ENCODE data around the gene GBP4. TPM values are rescaled to one million over a fixed set of nuclear protein-coding genes. Genes with fewer than 3 reads are reported as not detected.
A peak's percentile ranks its signal among the peaks of the same experiment; 100 is the strongest.

The GBP4 gene
- total and polyA plus RNA-seq, 9 of the 15 experiments (the other 6 are each of a cell fraction or from before 2014, with no cell fraction given) = 0.04 to 0.40 (median 0.11) TPM

DNA sequence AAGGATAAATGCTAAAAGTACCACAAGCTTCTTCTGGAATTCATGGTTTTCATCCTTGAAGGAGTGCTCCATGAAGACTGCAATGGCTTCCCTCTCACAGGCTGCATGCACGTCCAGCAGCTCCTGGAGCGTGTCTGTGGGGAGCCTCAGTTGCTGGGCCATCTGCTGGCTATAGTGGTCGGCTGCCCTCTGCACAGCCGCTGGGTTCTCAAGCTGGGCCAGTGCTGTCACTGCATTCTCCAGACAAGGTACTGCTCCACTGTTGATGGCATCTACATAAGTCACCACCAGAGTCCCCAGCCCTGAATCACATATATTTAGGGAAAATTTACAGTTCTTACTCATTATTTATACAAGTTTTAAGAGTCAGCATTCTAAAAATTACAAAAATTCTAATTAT is 8.7 kb downstream of the GBP4 start (continued):
- TF ChIP-seq ZNF324 (CRISPR knock-in tag; IDR thresholded peaks at IDR 0.05) (no peak), ZBTB8A (IDR thresholded peaks at IDR 0.05; ENCODE audit: partially characterized antibody) (no peak), HDAC3 (IDR thresholded peaks at IDR 0.05; ENCODE audit: borderline replicate concordance, partially characterized antibody) (no peak)

DNA sequence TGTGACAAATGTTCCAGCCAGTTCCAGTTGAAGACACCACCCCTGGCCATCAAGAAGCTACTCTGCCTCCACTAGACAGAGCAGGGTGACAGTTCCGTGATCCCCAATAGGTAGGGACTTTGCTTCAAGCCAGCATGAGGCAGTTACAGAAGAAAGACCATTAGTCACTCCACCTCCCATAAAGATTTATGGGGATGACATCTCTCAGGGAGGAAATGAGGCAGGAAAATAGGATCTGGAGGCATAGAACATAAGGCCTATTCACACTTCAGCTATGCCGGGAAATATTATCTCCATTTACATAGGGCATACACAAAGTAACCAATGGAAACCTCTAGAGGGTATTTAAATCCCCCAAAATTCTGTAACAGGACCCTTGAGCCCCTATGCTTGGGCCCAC is 19.4 kb downstream of the GBP4 start:
- no peak overlapping the region for H3K27ac ChIP-seq (ENCODE audit: extremely low read depth, low read depth, low read length)
- no peak overlapping the region for H3K4me3 ChIP-seq
- no peak overlapping the region for H2AFZ ChIP-seq (ENCODE audit: low read depth, low read length)
- ChIA-PET CTCF (ENCODE audit: low intra/inter-chr PET ratio) (no interaction called here), POLR2A (no interaction called here)
- in situ Hi-C loops (cut with MboI) = no loop called here
- FAIRE-seq (no peak), ATAC-seq (no peak), DNase-seq (ENCODE audit: extremely low read depth in 1 of 4, low spot score in 3 of 4) (no peak)
- H3K4me1 ChIP-seq (replicated peaks in 1 of 2; ENCODE audit: control insufficient read depth in 2 of 2, insufficient read depth in 2 of 2, low read length in 2 of 2) = no peaks in the 10 kb centered on the region
- no peaks in the 10 kb centered on the region for H3K27me3 ChIP-seq (ENCODE audit: control insufficient read depth in 2 of 2, insufficient read depth in 2 of 2, low read length in 2 of 2)
- no peaks in the 10 kb centered on the region for H3K9me3 ChIP-seq (replicated peaks; ENCODE audit: control insufficient read depth, insufficient read depth, low read depth, low read length)
- no TSS peak for BruUV-seq (replicated peaks)
- WGBS (ENCODE audit: insufficient coverage, low coverage, missing lambda C conversion rate) = 0% methylated on average over 2 of the region's 2 CpGs
- no peak overlapping the region for H3K4me2 ChIP-seq (ENCODE audit: insufficient read depth, low read length)
- no peaks in the 10 kb centered on the region for H3K79me2 ChIP-seq (ENCODE audit: control insufficient read depth, insufficient read depth, low read length)
- TF ChIP-seq, protein P1, sequence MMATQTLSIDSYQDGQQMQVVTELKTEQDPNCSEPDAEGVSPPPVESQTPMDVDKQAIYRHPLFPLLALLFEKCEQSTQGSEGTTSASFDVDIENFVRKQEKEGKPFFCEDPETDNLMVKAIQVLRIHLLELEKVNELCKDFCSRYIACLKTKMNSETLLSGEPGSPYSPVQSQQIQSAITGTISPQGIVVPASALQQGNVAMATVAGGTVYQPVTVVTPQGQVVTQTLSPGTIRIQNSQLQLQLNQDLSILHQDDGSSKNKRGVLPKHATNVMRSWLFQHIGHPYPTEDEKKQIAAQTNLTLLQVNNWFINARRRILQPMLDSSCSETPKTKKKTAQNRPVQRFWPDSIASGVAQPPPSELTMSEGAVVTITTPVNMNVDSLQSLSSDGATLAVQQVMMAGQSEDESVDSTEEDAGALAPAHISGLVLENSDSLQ (IDR thresholded peaks at IDR 0.05) = peak; percentile 22; the same call in 1 of the 2 replicates
- TF ChIP-seq MEIS2 (IDR thresholded peaks at IDR 0.05; ENCODE audit: partially characterized antibody) (peak; percentile 44), KAT7 (CRISPR knock-in tag; IDR thresholded peaks at IDR 0.05; ENCODE audit: borderline replicate concordance) (no peak)
- TF ChIP-seq, protein P2, sequence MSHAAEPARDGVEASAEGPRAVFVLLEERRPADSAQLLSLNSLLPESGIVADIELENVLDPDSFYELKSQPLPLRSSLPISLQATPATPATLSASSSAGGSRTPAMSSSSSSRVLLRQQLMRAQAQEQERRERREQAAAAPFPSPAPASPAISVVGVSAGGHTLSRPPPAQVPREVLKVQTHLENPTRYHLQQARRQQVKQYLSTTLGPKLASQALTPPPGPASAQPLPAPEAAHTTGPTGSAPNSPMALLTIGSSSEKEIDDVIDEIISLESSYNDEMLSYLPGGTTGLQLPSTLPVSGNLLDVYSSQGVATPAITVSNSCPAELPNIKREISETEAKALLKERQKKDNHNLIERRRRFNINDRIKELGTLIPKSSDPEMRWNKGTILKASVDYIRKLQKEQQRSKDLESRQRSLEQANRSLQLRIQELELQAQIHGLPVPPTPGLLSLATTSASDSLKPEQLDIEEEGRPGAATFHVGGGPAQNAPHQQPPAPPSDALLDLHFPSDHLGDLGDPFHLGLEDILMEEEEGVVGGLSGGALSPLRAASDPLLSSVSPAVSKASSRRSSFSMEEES (CRISPR knock-in tag; IDR thresholded peaks at IDR 0.05) = peak; percentile 59; the same call in 1 of the 2 replicates
- TF ChIP-seq, protein P3, sequence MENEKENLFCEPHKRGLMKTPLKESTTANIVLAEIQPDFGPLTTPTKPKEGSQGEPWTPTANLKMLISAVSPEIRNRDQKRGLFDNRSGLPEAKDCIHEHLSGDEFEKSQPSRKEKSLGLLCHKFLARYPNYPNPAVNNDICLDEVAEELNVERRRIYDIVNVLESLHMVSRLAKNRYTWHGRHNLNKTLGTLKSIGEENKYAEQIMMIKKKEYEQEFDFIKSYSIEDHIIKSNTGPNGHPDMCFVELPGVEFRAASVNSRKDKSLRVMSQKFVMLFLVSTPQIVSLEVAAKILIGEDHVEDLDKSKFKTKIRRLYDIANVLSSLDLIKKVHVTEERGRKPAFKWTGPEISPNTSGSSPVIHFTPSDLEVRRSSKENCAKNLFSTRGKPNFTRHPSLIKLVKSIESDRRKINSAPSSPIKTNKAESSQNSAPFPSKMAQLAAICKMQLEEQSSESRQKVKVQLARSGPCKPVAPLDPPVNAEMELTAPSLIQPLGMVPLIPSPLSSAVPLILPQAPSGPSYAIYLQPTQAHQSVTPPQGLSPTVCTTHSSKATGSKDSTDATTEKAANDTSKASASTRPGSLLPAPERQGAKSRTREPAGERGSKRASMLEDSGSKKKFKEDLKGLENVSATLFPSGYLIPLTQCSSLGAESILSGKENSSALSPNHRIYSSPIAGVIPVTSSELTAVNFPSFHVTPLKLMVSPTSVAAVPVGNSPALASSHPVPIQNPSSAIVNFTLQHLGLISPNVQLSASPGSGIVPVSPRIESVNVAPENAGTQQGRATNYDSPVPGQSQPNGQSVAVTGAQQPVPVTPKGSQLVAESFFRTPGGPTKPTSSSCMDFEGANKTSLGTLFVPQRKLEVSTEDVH (IDR thresholded peaks at IDR 0.05; ENCODE audit: low read depth, partially characterized antibody) = no peak
- TF ChIP-seq, protein P4, sequence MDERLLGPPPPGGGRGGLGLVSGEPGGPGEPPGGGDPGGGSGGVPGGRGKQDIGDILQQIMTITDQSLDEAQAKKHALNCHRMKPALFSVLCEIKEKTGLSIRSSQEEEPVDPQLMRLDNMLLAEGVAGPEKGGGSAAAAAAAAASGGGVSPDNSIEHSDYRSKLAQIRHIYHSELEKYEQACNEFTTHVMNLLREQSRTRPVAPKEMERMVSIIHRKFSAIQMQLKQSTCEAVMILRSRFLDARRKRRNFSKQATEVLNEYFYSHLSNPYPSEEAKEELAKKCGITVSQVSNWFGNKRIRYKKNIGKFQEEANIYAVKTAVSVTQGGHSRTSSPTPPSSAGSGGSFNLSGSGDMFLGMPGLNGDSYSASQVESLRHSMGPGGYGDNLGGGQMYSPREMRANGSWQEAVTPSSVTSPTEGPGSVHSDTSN (CRISPR knock-in tag; IDR thresholded peaks at IDR 0.05; ENCODE audit: low read depth) = no peak
- TF ChIP-seq, protein P4 (tag; conservative IDR thresholded peaks at IDR 0.05; ENCODE audit: low read depth) = peak; percentile 40; the same call in 1 of the 2 replicates
- intact Hi-C loops (cut with micrococcal nuclease) = loop anchor here (5.0 kb wide), 1 partner anchor 48 kb away; no protein-coding TSS in a partner anchor
- H3K9me1 ChIP-seq (ENCODE audit: control insufficient read depth, insufficient read depth, low read length) = no peaks in the 10 kb centered on the region
- no peaks in the 10 kb centered on the region for H3K36me3 ChIP-seq (ENCODE audit: control insufficient read depth, insufficient read depth, low read length)
- H3K9ac ChIP-seq (ENCODE audit: insufficient read depth in 1 of 2, low read depth in 2 of 2, low read length in 2 of 2) = no peak overlapping the region
- H4K20me1 ChIP-seq (replicated peaks; ENCODE audit: control insufficient read depth, insufficient read depth, low read length) = no peaks in the 10 kb centered on the region

Data from K562 (cell line).